Measurements from ENCODE around the gene CCDC40.

Gene CCDC40

GRCh38 chr17:80119271-80119791, 82.9 kb downstream of the CCDC40 start:
- no peak for DNase-seq

GRCh38 chr17:80119839-80120238, 83.4 kb downstream of the CCDC40 start:
- DNase-seq = no peak

DNA sequence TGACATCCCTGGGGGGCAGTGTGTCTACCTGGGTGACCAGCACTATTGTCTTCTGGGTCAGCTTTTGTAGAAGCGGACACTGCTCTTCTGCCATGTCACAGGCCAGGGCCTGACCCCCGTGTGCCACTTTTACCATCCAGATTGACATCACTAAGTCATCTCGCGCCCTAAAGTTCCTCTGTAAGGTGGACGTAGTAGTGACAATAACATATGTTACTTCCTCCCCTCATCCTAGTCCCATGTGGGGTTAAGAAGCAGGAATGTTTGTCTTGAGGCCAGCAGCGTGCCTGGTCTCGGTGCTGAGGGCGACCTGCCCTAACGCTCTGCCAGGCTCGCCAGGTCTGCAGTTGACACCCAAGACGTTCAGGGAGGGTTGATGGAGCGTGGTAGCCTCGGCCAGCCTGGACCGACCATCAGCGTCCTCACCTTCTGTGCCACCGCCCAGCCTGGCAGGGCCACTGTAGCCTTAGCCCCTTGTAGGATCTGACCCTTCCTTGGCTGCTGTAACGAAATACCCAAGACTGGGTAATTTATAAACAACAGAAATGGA, 85.7 kb downstream of the CCDC40 start:
- no peak for DNase-seq

DNA sequence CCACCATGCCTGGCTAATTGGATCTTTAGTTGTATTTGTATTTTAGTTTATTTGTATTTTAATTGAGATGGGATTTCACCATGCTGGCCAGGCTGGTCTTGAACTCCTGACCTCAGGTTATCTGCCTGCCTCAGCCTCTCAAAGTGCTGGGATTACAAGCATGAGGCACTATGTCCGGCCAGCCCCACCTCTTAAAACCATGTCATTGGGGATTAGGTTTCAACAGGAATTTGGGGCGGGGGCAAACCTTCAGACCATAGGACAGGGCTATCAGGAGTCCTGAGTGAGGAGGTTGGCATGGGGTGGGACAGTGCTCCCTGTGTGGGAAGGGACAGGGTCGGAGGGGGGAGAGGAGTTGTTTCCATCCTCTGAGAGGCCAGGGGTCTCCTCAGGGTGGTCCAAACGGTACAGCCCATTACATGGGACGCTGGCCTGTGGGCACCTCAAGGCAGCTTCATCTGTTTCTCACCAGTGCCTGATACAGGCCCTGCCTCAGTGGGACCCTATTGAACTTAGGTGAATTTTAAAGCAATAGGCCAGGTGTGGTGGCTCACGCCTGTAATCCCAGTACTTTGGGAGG, 86.6 kb downstream of the CCDC40 start:
- DNase-seq = no peak

GRCh38 chr17:80123791-80124190, 87.3 kb downstream of the CCDC40 start:
- DNase-seq = no peak

- no peak for DNase-seq
Observed at GRCh38 chr17:80124351-80124981, 88.0 kb downstream of the CCDC40 start.

- no peak for DNase-seq
Observed at GRCh38 chr17:80125656-80126448, 89.4 kb downstream of the CCDC40 start.

GRCh38 chr17:80126449-80126715, 89.9 kb downstream of the CCDC40 start:
- DNase-seq = no peak

- DNase-seq = no peak
Observed at GRCh38 chr17:80129006-80129565, 92.6 kb downstream of the CCDC40 start.

GRCh38 chr17:80130992-80131391, 94.5 kb downstream of the CCDC40 start:
- DNase-seq = no peak

DNA sequence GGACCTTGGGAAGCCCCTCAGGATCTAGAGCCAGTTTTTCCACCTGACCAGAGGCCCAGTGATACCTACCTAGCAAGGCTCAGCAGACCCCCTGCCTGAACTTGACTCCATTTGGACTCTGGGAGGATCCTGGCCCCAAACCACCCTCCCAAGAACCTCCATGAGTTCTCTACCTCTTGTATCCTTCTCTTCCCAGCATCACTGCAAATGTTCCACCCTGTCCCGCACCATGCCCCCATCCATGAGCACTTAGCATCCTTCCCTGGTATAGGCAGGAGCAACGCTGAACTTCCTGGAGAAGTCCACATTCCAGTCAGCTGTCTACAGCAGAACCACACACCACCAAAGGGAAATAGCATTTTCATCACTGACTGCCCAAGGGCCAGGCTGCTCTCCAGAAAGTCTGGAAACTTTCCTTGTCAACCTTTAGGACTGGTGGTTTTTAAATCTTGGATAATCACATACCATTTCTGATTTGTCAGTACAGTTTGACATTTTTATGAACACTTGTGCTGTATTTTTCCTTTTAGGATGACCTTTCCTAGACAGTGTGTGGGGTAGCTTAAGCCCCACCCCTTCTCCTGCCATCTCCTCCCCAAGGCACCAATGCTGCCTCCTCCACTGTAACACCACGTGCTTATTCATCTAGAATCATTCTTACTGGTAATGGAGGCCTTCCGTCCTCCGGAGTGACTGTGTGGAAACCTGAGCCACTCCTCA, 96.6 kb downstream of the CCDC40 start:
- no peak for DNase-seq

- DNase-seq = no peak
Observed at GRCh38 chr17:80133626-80133970, 97.2 kb downstream of the CCDC40 start.

DNA sequence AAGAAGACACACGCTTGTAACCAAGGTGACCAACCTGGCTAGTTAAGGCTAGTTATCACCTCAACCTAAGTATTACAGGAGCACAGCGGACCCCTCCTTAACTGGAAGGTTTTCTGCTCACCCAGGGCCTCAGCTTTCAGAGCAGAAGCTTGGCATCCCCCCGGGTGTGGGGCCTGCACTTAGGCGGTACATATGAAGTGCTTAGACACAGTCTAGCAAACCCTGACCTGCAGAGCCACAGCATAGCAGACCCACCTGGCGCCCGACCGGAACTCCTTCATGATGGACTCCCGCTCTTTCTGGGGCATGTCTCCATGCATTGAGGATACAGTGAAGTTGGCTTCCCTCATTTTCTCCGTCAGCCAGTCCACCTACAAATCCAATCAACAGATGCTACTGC, 100.7 kb downstream of the CCDC40 start:
- DNase-seq = no peak

DNA sequence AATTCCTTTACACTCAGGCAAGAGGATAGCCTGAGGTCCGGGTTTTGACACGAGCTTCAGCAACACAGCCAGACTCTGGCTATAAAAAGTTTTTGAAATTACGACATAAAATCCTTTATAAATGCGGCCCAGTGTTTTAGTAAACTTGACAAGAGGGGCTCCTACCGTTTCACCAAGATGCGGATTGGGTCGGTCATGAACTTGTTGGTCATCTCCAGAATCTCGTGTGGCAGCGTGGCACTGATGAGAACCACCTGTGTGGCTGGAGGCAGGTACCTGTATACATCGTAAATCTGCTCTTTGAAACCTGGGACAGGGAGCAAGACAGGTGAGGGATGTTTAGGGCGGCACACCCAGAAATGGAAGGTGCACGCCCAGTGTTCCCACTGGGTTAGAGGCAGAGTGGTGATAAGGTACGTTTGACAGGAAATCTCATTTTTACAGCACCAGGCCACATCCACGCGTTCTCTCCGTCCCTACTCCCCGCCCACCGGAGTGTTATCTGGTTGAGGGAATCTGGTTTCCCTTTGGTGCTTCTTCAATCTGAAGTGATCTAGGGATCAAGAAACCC, 102.5 kb downstream of the CCDC40 start:
- no peak for DNase-seq

GRCh38 chr17:80141463-80142165, 105.2 kb downstream of the CCDC40 start:
- DNase-seq = no peak

DNA sequence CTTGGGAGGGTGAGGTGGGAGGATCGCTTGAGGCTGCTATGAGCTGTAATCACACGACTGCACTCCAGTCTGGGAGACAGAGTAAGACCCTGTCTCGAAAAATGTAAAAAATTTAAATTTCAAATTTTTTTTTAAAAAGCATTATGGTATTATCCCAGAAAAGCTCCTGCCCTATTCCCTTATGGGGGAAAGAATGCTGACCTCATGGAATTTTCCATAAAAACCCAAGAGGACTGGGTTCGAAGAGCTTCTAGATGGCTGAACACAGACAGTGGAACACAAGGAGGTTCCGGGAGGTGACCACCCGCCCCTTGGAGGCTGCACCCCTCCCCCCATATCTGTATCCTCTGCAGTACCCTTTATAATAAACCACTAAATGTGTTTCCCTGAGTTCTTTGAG, 106.5 kb downstream of the CCDC40 start:
- no peak for DNase-seq

DNA sequence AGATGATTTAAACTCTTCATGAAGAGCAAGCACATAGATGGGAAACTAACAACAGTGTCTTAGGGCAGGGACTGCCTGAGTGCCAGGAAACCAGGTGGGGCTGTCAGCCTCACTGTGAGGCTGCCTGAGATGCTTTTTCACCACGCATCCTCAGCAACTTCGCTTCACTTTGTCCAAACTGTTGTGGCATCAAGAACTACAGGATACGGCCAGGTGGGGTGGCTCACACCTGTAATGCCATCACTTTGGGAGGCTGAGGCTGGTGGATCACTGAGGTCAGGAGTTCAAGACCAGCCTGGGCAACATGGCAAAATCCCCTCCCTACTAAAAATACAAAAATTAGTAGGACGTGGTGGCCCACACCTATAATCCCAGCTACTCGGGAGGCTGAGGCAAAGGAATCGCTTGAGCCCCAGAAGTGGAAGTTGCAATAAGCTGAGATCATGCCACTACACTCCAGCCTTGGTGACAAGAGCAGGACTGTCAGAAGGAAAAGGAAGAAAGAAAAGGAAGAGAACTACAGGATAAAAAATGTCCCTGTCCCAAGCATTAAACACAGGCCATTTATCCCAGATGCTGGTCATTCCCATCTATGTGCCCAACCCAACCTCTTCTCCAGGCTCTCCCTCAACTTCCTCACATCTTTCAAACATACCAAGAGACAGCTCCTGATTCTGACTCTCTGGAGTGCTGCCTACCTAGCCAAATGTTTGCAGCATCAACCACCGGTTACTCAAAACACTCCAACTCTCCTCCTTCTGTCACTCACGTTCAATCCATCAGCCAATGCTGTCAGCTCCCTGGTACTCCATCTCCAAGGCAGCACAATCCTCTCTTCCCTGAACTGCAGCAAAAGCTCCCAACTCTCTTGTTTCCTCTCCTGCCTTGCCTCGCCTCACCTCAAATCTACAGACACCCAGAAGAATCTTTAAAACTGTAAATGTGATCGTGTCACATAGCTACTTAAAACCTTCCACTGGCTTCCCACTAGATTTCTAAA, 108.9 kb downstream of the CCDC40 start:
- DNase-seq = no peak

DNA sequence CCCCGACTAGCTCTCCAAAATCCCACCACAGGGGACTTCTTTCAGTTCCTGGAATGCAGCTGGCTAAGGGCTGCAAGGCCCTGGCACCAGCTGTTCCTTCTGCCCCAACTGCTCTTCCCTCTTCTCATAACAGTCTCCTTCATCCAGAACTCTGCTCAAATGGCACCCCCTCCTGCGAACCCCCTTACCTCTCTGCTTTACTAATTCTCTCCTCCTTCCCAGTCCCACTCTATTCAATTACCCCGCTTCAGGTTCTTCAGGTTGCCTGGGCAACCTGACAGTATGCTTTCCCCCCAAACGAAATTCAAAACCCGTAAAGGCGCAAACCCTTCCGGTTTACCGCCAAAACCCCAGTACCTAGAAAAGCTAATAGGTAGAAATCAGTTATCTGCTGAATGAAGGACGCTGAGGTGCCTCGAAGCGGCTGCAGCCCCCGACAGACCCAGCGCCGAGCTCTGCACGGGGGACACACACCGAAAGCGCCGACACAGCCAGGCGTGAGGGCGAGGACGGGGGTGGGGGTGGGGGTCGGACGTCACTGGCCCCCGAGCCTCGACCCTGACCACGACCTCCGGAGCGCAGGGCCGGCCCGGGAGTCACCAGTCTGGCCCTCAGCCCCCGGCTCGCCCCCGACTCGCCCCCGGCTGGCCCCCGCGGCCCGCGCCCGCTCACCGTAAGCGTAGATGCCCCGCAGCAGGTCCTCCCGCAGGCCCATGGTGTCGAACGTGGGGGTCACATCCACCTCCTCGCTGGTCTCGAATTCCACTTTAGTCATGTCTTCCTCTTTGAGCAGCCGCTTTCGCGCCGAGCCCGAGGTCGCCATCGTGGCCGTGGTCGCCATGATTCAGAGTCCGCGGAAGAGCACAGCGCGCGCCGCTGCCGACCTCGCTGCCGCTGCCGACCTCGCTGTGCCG, 109.9 kb downstream of the CCDC40 start:
- DNase-seq = no peak

GRCh38 chr17:80147035-80147822, 110.8 kb downstream of the CCDC40 start, which contains the start of gene EIF4A3:
Gene EIF4A3, minus strand, starts transcription at chr17:80147128. Its CDS starts 167 bp downstream, at chr17:80146961.
- DNase-seq = peak; percentile 95
